HEK293T (cell line): Measurements from ENCODE around the gene RAB3A.
A peak's percentile ranks its signal among the peaks of the same experiment; 100 is the strongest.
"Not testable (repeated sequence)": the region's sequence is repeated elsewhere in the genome, so short reads cannot be mapped to it uniquely, and the experiment has no call there.

ENCODE experiments used
- CTCF ChIA-PET: fragments of 350-600 bp; formaldehyde crosslinking; extraction: SDS; loops from one replicate; lab custom pipeline; 2021; ENCODE audit warnings: antibody characterized with exemption, inconsistent platforms; lab: Yijun Ruan, JAX
- POLR2A ChIA-PET: fragments of 350-600 bp; formaldehyde crosslinking; extraction: SDS; loops from one replicate; lab custom pipeline; 2020; ENCODE audit warnings: antibody characterized with exemption, inconsistent platforms; lab: Yijun Ruan, JAX
- DNase-seq: peaks from one replicate; pipeline ENCODE4 v3.0.0; 2012; ENCODE audit warnings: mixed read lengths; ENCODE audit errors: extremely low spot score
- ARNT ChIP-seq: fragments of 450-650 bp; IDR thresholded peaks from 2 replicates; pipeline ENCODE4 v1.6.1; 2017; ENCODE audit warnings: mild to moderate bottlenecking
- BHLHE40 ChIP-seq: fragments of 450-650 bp; IDR thresholded peaks from 2 replicates; pipeline ENCODE4 v1.6.1; 2016; ENCODE audit warnings: mild to moderate bottlenecking, moderate library complexity, borderline replicate concordance
- CTBP1 ChIP-seq: fragments of 450-650 bp; IDR thresholded peaks from 2 replicates; pipeline ENCODE4 v1.6.1; 2016; ENCODE audit warnings: borderline replicate concordance
- ELF4 ChIP-seq: fragments of 450-650 bp; IDR thresholded peaks from 2 replicates; pipeline ENCODE4 v1.6.1; 2017; ENCODE audit warnings: antibody characterized with exemption
- FOXA1 ChIP-seq: fragments of 450-650 bp; IDR thresholded peaks from 2 replicates; pipeline ENCODE4 v1.6.1; 2016; ENCODE audit warnings: mild to moderate bottlenecking
- FOXK2 ChIP-seq: fragments of 450-650 bp; IDR thresholded peaks from 2 replicates; pipeline ENCODE4 v1.6.1; 2016; ENCODE audit warnings: mild to moderate bottlenecking
- FOXM1 ChIP-seq: fragments of 450-650 bp; IDR thresholded peaks from 2 replicates; pipeline ENCODE4 v1.6.1; 2017; ENCODE audit warnings: mild to moderate bottlenecking, borderline replicate concordance
- HDGF ChIP-seq: fragments of 450-650 bp; IDR thresholded peaks from 2 replicates; pipeline ENCODE4 v1.6.1; 2017; ENCODE audit warnings: antibody characterized with exemption, borderline replicate concordance
- L3MBTL2 ChIP-seq: fragments of 450-650 bp; conservative IDR thresholded peaks from 2 replicates; pipeline ENCODE4 v1.6.1; 2016; ENCODE audit warnings: mild to moderate bottlenecking
- LEF1 ChIP-seq: fragments of 450-650 bp; IDR thresholded peaks from 2 replicates; pipeline ENCODE4 v1.6.1; 2017; ENCODE audit warnings: mild to moderate bottlenecking, borderline replicate concordance
- NFRKB ChIP-seq: fragments of 450-650 bp; IDR thresholded peaks from 2 replicates; pipeline ENCODE4 v1.6.1; 2016; ENCODE audit warnings: mild to moderate bottlenecking, moderate library complexity
- PKNOX1 ChIP-seq: fragments of 450-650 bp; IDR thresholded peaks from 2 replicates; pipeline ENCODE4 v1.6.1; 2016
- SP1 ChIP-seq: fragments of 450-650 bp; IDR thresholded peaks from 2 replicates; pipeline ENCODE4 v1.6.1; 2017
- SUZ12 ChIP-seq: fragments of 450-650 bp; IDR thresholded peaks from 2 replicates; pipeline ENCODE4 v1.6.1; 2016; ENCODE audit warnings: mild to moderate bottlenecking
- TARDBP ChIP-seq: fragments of 450-650 bp; IDR thresholded peaks from 2 replicates; pipeline ENCODE4 v1.6.1; 2016
- ZNF384 ChIP-seq: fragments of 450-650 bp; IDR thresholded peaks from 2 replicates; pipeline ENCODE4 v1.6.1; 2016

Gene RAB3A

DNA sequence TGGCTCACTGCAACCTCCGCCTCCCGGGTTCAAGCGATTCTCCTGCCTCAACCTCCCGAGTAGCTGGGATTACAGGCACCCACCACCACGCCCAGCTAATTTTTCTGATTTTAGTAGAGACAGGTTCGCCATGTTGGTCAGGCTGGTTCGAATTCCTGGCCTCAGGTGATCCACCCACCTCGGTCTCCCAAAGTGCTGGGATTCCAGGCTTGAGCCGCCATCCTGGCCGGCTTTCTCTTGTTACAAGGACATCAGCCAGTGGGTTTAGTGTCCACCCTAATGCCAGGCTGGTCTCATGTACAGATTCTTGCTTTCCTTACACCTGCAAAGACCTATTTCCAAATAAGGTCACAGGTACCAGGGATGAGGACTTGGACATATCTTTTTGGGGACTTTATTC, 44.0 kb downstream of the RAB3A start:
- TF ChIP-seq FOXM1 (no peak), TARDBP (no peak), FOXA1 (no peak), BHLHE40 (no peak)
- no peak for DNase-seq
- POLR2A ChIA-PET: interaction anchor here (0.9 to 1.3 kb wide), 3 partner anchors 56 to 161 kb away, joined by 3 read pairs; partner anchors contain the start of gene JUND
- CTCF ChIA-PET: interaction anchor here (2.0 kb wide), 1 partner anchor 46 kb away, joined by 4 read pairs; no protein-coding TSS in a partner anchor

DNA sequence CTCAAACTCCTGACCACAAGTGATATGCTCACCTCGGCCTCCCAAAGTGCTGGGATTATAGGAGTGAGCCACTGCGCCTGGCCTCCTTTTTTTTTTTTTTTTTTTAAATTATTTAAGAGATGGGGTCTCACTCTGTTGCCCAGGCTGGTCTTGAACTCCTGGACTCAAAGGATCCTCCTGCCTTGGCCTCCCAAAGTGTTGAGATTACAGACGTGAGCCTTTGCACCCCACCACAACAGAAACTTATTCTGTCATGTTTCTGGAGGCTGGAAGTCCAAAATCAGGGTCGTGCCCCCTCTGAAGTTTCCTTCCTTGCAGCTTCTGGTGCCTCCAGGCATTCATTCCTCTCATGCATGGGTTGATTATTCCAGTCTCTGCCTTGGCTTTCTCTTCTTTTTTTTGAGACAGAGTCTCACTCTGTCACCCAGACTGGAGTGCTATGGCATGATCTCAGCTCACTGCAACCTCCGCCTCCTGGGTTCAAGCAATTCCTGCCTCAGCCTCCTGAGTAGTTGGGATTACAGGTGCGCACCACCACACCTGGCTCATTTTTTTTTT, 44.7 kb downstream of the RAB3A start:
- CTCF ChIA-PET: interaction anchor here (0.7 to 1.8 kb wide), 2 partner anchors 46 to 152 kb away, joined by 5 to 10 read pairs; no protein-coding TSS in a partner anchor
- POLR2A ChIA-PET: not testable (repeated sequence)

DNA sequence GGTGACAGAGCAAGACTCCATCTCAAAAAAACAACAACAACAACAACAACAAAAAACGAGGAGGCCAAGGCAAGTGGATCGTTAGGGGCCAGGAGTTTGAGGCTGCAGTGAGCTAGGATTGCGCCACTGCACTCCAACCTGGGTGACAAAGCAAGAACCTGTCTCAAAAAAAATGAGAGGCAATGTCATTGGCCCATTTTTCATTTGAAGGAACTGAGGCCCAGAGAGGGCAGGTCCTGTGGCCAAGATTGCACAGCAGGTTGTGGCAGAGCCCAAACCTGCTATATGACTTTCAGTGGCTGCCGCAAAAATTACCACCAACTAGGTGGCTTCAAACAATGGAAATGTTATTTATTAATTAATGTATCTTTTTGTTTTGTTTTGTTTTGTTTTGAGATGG, 45.4 kb downstream of the RAB3A start:
- ChIA-PET POLR2A (interaction anchor here (1.3 kb wide), 1 partner anchor 49 kb away, joined by 3 read pairs; no protein-coding TSS in a partner anchor), CTCF (interaction anchor here (0.6 to 1.8 kb wide), 3 partner anchors 34 to 361 kb away, joined by 3 to 10 read pairs (median 3); no protein-coding TSS in a partner anchor)
- TF ChIP-seq HDGF (no peak), ZNF384 (peak; percentile 13; the same call in 1 of the 2 replicates)
- DNase-seq: no peak

More for the DNA sequence above, 44.7 kb downstream of the RAB3A start:
- DNase-seq: not testable (repeated sequence)

DNA sequence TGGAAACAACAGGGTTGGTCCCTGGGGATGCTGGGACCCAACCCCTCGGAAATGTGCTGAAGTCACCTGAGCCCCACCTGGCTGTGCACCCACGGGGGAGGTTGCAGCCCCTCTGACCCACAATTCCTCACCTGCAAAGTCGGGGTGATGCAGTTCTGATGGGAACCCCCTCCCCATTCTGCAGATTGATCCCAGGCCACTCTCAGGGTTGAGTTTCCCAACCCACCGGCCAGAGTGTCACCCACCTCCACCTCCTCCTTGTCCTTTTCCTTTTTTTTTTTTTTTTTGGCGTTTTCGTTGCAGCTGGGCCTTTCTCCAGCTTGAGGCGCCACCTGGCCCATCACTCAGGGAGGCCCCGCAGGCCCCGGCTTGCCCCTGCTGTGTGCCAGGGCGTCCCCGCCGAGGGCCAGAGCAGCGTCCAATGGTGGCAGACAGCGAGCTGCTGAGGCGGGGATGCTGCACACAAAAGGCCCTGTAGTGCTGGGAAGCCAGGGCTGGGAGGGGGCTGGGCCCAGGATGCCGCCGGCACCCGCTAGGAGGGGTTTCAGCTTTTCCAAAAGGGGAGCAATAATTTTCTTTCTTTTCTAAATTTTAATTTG, 46.3 kb downstream of the RAB3A start:
- CTCF ChIA-PET: interaction anchor here (0.6 to 1.8 kb wide), 2 partner anchors 35 to 45 kb away, joined by 3 to 10 read pairs; no protein-coding TSS in a partner anchor
- TF ChIP-seq FOXK2: no peak
- TF ChIP-seq ZNF384: peak; percentile 78; the same call in 1 of the 2 replicates
- peak; percentile 46; the same call in 1 of the 2 replicates for TF ChIP-seq PKNOX1
- no peak for TF ChIP-seq SP1
- no peak for TF ChIP-seq HDGF
- no peak for DNase-seq
- POLR2A ChIA-PET: interaction anchor here (0.6 to 1.3 kb wide), 2 partner anchors 39 to 48 kb away, joined by 3 read pairs; no protein-coding TSS in a partner anchor

DNA sequence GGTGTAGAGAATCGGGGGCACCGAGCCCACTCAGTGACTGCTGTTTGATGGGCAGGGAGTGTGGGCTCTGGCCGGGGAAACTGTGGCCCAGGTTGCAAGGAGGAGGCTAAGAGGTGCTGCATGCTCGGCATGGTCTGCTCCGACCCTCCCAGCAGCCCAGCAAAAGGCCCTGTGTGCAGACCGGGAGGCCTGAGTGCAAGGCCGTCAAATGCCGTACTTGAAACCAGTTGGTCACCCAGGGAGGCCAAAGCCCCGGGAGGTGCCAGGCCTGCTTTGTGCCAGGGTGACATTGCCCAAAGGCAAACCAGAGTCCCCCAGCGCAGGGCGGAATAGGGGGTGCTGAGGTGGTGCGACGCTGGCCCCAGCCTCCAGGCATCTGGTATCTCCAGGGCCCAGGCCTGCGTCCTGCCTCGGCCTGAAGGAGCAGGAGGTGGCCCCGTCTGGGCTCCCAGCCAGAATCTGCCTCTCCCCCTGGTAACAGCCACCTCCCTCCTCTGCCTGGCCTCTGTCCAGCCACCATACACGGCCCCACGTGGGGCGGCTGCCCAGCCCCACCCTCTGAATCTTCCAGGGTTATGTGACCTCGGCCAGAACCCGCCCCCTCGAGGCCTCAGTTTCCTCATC, 46.9 kb downstream of the RAB3A start:
- TF ChIP-seq SP1 (no peak), TARDBP (no peak), BHLHE40 (no peak), FOXA1 (no peak), PKNOX1 (no peak), HDGF (no peak), ELF4 (no peak), ZNF384 (no peak), LEF1 (no peak), FOXK2 (no peak)
- ChIA-PET CTCF (interaction anchor here (0.9 to 1.3 kb wide), 2 partner anchors 9 to 44 kb away, joined by 4 read pairs; no protein-coding TSS in a partner anchor), POLR2A (interaction anchor here (1.3 kb wide), 1 partner anchor 47 kb away, joined by 3 read pairs; no protein-coding TSS in a partner anchor)

DNA sequence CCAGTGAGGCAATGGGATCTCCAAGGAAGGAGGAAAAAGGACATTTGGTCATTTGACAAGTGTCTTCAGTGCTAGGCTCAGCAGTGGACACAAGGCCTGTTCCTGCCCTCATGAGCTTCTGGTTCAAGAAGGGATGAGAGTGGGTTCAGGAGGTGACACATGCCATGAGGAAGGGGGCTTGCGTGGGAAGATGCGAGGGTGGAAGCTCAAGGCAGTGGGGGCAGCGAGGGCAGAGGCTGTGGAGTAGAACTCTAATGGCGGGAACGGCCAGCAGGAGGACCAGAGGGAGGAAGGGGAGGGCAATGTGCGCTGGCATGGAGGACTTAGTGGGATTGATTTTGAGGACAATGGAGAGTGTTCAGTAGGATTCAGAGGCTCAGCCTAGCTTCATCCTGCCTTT, 47.6 kb downstream of the RAB3A start:
- POLR2A ChIA-PET: no interaction called here
- CTCF ChIA-PET: interaction anchor here (0.9 to 1.3 kb wide), 2 partner anchors 10 to 43 kb away, joined by 4 read pairs; no protein-coding TSS in a partner anchor
- TF ChIP-seq BHLHE40 (no peak), SUZ12 (no peak)
- DNase-seq: no peak

More for the DNA sequence above, 46.9 kb downstream of the RAB3A start:
- DNase-seq: peak; percentile 62

- POLR2A ChIA-PET: interaction anchor here (1.2 kb wide), 1 partner anchor 37 kb away, joined by 4 read pairs; no protein-coding TSS in a partner anchor
- DNase-seq: no peak
- TF ChIP-seq ARNT: no peak
- no peak for TF ChIP-seq L3MBTL2
- no peak for TF ChIP-seq PKNOX1
- no peak for TF ChIP-seq SP1
- no peak for TF ChIP-seq CTBP1
- TF ChIP-seq FOXA1: no peak
- no peak for TF ChIP-seq HDGF
- TF ChIP-seq FOXK2: no peak
- TF ChIP-seq FOXM1: no peak
- TF ChIP-seq TARDBP: no peak
- no peak for TF ChIP-seq NFRKB
- no peak; the same call in 1 of the 2 replicates for TF ChIP-seq ZNF384
- no peak for TF ChIP-seq SUZ12
- no peak for TF ChIP-seq ELF4
- TF ChIP-seq LEF1: no peak
- no peak for TF ChIP-seq BHLHE40
- CTCF ChIA-PET: interaction anchor here (0.6 to 1.3 kb wide), 2 partner anchors 13 to 42 kb away, joined by 4 to 5 read pairs; no protein-coding TSS in a partner anchor
These were observed 48.5 kb downstream of the RAB3A start for GRCh38 chr19:18155095-18156087.
